AG04449 (cell line): ENCODE measurements around the gene MLKL.
A peak's percentile ranks its signal among the peaks of the same experiment; 100 is the strongest.

Experiments
- CTCF ChIA-PET: fragments of 350-600 bp; formaldehyde crosslinking; extraction: SDS; loops from one replicate; lab custom pipeline; 2021; ENCODE audit warnings: antibody characterized with exemption; lab: Yijun Ruan, JAX
- POLR2A ChIA-PET: fragments of 400-600, 350-600 bp; formaldehyde crosslinking; extraction: SDS; loops from one replicate; lab custom pipeline; 2020; ENCODE audit warnings: antibody characterized with exemption, inconsistent platforms; lab: Yijun Ruan, JAX
- DNase-seq: peaks from one replicate; pipeline ENCODE4 v3.0.0-alpha.2; 2010; ENCODE audit warnings: low read depth, low spot score
- H3K4me3 ChIP-seq: 2 replicates; pipeline ENCODE4 v1.5.1; 2011; ENCODE audit warnings: low read depth, mild to moderate bottlenecking, control low read depth, low read length
- TF ChIP-seq, protein P1 (sequence below): IDR thresholded peaks from one replicate; pipeline ENCODE4 v1.5.1; 2011; ENCODE audit warnings: mild to moderate bottlenecking, moderate library complexity, low read length, control low read depth, inconsistent platforms; ENCODE audit not compliant: insufficient read depth; ENCODE audit errors: missing control alignments

Gene MLKL

DNA sequence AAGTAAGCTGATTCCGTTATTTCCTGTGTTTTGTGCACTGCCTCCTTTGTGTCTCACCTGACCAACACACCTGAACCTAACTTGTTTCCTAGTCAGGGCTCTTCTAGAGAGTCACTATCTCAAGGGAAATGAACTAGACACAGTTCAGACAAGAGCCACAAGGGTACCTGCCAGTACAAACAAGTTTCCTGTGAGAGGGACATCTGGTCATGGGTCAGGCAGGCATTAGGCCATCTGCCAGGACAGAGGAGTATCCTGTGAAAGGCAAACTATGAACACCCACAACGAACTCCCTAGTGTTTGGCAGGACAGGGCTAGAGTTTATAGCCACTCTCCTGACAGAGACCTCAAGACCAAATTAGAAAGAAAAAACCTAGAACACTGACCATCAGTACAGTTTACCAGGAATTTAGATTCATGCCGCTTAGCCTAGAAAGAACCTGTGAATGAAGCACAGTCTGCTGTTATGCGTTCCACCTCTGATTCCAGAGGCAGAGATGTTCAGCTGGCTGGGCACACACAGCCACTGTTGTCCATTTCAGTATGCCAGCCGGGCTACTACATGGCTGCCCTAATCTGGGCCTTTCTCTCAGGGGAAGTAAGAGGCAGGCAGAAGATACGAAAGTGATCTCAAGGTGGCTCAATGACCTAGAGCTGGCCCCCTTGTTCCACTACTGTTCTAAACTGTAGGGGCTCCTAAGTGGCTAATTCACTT is 73.0 kb downstream of the MLKL start:
- no peak overlapping the region for H3K4me3 ChIP-seq
- TF ChIP-seq, protein P1, sequence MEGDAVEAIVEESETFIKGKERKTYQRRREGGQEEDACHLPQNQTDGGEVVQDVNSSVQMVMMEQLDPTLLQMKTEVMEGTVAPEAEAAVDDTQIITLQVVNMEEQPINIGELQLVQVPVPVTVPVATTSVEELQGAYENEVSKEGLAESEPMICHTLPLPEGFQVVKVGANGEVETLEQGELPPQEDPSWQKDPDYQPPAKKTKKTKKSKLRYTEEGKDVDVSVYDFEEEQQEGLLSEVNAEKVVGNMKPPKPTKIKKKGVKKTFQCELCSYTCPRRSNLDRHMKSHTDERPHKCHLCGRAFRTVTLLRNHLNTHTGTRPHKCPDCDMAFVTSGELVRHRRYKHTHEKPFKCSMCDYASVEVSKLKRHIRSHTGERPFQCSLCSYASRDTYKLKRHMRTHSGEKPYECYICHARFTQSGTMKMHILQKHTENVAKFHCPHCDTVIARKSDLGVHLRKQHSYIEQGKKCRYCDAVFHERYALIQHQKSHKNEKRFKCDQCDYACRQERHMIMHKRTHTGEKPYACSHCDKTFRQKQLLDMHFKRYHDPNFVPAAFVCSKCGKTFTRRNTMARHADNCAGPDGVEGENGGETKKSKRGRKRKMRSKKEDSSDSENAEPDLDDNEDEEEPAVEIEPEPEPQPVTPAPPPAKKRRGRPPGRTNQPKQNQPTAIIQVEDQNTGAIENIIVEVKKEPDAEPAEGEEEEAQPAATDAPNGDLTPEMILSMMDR, result no peak
- CTCF ChIA-PET, result interaction anchor here (0.8 to 2.1 kb wide), 3 partner anchors 11 to 124 kb away, joined by 3 to 9 read pairs (median 3); no protein-coding TSS in a partner anchor
- POLR2A ChIA-PET, result no interaction called here
- DNase-seq, result no peak

DNA sequence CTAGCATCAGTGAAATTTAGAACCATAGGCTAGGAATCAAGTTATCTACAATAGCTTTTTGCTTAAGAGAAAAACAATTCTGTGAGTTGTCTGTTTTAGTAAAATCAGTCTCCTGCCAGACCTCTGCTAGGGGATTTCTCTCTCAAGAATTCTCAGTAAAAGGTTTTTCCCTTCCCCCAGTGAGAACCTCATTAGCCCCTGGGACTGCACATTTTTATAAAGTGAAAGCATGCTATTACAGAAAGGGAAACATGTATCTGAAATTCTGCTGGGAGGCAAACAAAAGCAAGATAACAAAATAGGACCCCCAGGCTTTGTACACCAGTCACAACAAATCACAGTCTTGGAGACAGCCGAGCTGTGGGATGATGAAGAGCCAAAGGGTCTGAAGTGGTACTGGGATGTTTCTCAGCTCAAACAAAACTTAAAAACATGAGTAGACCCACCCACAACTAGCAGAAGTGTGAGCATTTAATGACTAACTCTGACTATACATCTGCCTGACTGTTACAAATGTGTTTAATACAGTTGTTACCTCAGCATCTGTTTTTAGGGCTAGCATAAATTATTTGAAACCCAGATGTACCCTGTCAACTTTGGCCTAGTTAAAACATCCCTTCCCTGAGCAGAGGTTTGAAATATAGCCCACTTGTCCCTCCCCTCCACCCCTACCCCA is 73.8 kb downstream of the MLKL start:
- DNase-seq, result no peak
- TF ChIP-seq, protein P1, result no peak
- ChIA-PET POLR2A (no interaction called here), CTCF (interaction anchor here (0.9 to 2.1 kb wide), 2 partner anchors 10 to 123 kb away, joined by 3 to 9 read pairs; no protein-coding TSS in a partner anchor)
- H3K4me3 ChIP-seq, result no peak overlapping the region

GRCh38 chr16:74625500-74626350 is 74.9 kb downstream of the MLKL start:
- H3K4me3 ChIP-seq, result no peak overlapping the region
- DNase-seq, result no peak
- POLR2A ChIA-PET, result no interaction called here
- CTCF ChIA-PET, result interaction anchor here (0.9 to 2.1 kb wide), 9 partner anchors 9 to 316 kb away, joined by 3 to 10 read pairs (median 4); no protein-coding TSS in a partner anchor
- TF ChIP-seq, protein P1, result no peak

GRCh38 chr16:74623839-74624235 is 76.8 kb downstream of the MLKL start:
- TF ChIP-seq, protein P1, result no peak
- H3K4me3 ChIP-seq, result no peak overlapping the region

DNA sequence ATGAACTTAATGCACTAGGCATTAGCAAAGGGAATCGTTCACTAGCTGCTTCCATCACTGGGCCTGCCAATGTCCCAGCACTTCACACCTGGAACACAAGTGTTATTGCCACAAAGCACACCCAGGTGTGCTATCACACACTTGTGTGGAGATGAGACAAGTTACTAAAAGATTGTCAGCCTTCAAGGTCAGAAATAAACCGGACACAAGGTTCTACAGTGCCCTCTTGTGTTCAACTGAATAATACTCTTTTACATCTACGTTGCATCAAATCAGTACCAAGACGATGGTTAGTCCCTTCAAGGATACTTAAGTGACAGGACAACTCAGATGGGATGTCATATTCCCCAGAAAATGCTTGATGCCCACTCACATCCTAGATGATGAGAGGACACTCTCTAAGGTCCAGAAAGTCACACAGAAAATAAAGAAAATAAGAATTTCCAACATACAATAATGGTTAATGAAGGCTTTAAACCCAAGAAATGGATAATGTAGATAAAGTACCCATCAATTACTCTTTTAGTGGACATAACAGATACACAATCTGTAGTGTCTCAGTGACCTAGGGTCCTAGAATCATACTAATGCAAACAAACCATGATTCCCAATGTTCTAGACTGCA is 77.3 kb downstream of the MLKL start:
- CTCF ChIA-PET, result interaction anchor here (0.7 to 2.0 kb wide), 30 partner anchors 9 to 533 kb away, joined by 3 to 18 read pairs (median 5); no protein-coding TSS in a partner anchor

More at GRCh38 chr16:74623839-74624235, 76.8 kb downstream of the MLKL start:
- POLR2A ChIA-PET, result no interaction called here
- DNase-seq, result no peak
- CTCF ChIA-PET, result interaction anchor here (1.0 to 2.0 kb wide), 6 partner anchors 10 to 148 kb away, joined by 3 to 10 read pairs (median 4); no protein-coding TSS in a partner anchor

More for the DNA sequence above, 77.3 kb downstream of the MLKL start:
- H3K4me3 ChIP-seq, result no peak overlapping the region
- DNase-seq, result no peak
- POLR2A ChIA-PET, result no interaction called here
- TF ChIP-seq, protein P1, result peak; percentile 53
